CD4-positive, alpha-beta T cell treated with Interleukin-17A for 4 hours (primary cell): ENCODE measurements around the gene PNN.

Source experiments
- DNase-seq: peaks from one replicate; pipeline ENCODE4 v3.0.0-alpha.2; 2020; ENCODE audit warnings: mixed read lengths

PNN gene

GRCh38 chr14:39230416-39231035 is 55.5 kb downstream of the PNN start:
- no peak for DNase-seq

- peak; percentile 49 for DNase-seq
These were observed 56.9 kb downstream of the PNN start for GRCh38 chr14:39231751-39232553.
